Fibroblast of lung (primary cell): ENCODE measurements around the gene LAMP2.
A peak's percentile ranks its signal among the peaks of the same experiment; 100 is the strongest.

Experiments used
- CTCF ChIP-seq, 2 donors: IDR thresholded peaks in 1 of 2; conservative IDR thresholded peaks in 1 of 2; 1 replicate in 1 of 2; 2 replicates in 1 of 2; pipeline ENCODE4 v1.5.1; 2011 to 2012; ENCODE audit warnings: low read length in 2 of 2, control low read depth in 1 of 2, inconsistent platforms in 1 of 2, low read depth in 1 of 2, mild to moderate bottlenecking in 1 of 2
- EZH2 ChIP-seq: IDR thresholded peaks from 2 replicates; pipeline ENCODE4 v1.5.1; 2012; ENCODE audit warnings: low read length, control low read depth, mild to moderate bottlenecking; ENCODE audit errors: missing control alignments

GRCh38 chrX:120514236-120514635, 45.1 kb upstream of the LAMP2 start:
- TF ChIP-seq CTCF (conservative IDR thresholded peaks at IDR 0.05 in 1 of 2, IDR thresholded peaks at IDR 0.05 in 1 of 2; ENCODE audit: low read depth in 1 of 2, low read length in 2 of 2) (peak in 1 of 2 donors; percentile 34), EZH2 (no peak)
